HG03442 (cell line): Measurements from ENCODE around the gene SCYGR3.

Experiments used
- ATAC-seq: cut with Tn5 transposase; IDR thresholded peaks from one replicate; pipeline ENCODE4 v1.9.1; 2021; ENCODE audit warnings: mild to moderate bottlenecking, moderate library complexity; ENCODE audit not compliant: unreplicated experiment

SCYGR3 gene, protein sequence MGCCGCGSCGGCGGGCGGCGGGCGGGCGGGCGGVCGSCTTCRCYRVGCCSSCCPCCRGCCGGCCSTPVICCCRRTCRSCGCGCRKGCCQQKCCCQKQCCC

GRCh38 chr2:227614740-227615139 lies at the start of gene SCYGR3:
Gene SCYGR3 (minus strand): TSS chr2:227614840. CDS start chr2:227614840, 0 bp downstream.
- ATAC-seq: no peak

GRCh38 chr2:227661827-227662226 lies 47.2 kb upstream of the SCYGR3 start:
- ATAC-seq: no peak

DNA sequence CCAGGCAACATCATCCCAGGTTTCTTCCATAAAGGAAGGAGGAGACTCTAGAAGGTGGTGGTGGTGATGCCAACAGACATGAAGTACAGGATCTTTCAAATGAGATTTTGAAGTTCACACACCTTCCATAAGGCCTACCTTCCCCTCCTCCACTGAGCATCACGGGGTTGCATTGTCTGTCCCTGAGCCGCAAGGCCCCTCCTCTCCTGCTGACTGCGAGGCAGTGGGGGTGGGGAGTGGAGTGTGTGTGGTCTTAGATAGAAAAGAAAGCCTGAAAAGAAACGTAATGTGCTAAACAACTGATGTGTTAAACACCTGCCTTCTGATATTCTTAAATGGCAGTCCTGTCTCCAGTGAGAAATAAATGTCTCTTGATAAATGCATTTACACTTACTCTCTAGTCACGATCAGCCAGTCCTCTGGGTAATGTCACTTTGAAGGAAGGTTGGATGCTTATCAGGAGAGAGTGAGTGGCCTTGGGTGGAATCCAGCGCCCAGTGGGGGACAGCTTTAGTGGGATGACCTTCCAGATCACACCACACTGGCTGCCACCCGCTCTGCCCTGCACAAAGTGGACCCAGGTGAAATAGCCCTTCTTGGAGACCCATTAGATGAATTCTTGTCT lies 46.5 kb upstream of the SCYGR3 start:
- ATAC-seq: no peak

DNA sequence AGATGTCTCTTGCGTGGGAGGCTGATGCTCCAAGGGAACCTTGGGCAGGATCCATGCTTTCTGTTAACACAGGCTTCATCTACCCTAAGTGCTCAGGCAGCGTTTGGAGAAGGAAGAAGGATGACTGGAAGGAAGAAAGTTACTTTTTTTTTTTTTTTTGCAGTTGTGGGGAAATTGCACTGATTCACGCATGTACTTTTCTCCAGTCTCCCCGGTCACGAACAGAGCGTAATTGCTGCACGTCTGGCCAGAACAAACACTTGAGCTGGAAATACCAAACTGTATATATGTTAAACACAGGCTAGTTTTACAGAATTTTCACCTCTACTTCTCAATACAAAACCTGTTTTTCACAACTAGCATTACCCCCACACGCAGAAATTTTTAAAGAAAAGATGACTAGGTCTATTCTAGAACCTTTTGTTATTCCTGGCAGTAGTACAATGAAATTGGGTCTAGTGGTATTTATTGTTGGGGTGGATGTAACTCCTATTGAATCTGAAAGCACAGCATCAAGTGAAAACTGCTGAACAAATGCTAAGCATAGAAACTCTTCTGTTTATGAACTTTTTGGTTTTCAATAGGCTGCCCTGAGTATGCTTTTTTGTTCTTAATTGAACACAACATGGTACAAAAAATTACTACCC lies 42.7 kb upstream of the SCYGR3 start:
- no peak for ATAC-seq

DNA sequence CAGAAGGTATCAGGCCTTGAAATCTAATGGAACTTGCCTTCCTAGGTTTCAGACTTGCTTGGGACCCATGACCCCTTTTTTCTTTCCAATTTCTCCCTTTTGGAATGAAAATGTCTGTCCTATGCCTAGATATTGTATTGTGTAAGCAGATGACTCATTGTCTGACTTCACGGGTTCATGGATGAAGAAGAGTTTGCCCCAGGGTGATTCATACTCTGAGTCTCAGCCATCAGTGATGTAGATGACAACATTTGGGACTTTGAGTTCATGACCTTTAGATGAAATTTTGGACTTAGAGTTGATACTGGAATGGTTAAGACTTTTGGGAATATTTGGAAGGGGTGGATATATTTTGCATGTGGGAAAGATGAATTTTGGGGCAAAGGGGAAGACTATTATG lies 40.8 kb upstream of the SCYGR3 start:
- ATAC-seq: peak; percentile 56

- ATAC-seq: no peak
These were observed 39.8 kb upstream of the SCYGR3 start for GRCh38 chr2:227654426-227654825.

DNA sequence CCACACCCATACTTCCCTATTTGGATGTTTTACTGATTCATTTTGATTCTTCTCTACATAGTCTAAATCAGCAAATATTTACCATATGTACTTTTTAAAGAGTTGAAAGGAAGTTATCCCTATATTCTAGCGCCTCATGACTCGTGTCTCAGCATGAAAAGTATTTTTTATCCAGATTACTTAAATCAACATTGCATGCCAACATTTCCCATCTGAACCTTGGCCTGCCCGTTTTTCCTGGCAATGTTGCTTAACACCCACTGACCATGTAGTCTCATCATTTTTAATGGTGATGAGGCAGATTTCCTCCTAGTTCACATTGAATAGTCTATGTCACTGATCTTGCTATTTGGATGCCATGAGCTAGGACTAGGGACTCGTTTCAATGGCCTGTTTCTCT lies 38.8 kb upstream of the SCYGR3 start:
- ATAC-seq: no peak

GRCh38 chr2:227643990-227644551 lies 29.4 kb upstream of the SCYGR3 start:
- no peak for ATAC-seq

DNA sequence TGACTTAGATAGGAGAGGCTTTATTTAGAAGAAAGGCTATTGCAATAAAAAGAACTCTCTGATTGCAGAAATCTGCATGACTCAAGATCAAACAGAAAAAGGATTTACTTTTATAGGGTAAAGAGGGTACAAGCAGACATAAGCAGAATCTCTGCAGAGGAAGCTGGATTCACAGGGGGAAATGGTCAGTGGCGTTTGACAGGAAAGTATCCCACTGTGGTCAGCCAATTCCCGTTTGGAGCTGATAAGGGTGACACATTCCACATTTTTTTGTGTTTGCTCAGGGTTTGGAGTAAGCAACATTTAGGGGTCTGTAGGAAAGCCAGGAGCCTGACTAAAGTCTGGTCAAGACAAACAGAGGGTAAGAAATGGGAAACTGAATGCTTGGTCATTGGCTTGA lies 28.0 kb upstream of the SCYGR3 start:
- no peak for ATAC-seq

- ATAC-seq: no peak
These were observed 19.6 kb upstream of the SCYGR3 start for GRCh38 chr2:227634201-227634600.

DNA sequence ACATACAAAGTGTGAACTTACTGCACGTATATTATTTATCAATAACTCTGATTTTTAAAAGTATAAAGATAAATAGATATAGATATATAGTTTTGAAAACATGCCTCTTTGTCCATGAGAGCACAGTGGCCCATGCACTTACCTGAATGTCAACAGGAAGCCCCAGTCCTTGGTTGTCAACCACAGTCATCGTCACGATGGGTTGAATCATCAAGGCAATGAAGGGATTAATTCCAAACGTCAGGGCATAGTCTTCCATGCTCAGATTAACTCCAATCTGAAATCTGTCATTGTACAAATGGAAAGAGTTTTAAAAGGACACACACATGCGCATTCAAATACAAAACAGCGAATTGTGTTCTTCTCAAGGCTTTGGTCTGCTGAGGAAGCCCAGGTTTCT lies 18.2 kb upstream of the SCYGR3 start:
- ATAC-seq: no peak

DNA sequence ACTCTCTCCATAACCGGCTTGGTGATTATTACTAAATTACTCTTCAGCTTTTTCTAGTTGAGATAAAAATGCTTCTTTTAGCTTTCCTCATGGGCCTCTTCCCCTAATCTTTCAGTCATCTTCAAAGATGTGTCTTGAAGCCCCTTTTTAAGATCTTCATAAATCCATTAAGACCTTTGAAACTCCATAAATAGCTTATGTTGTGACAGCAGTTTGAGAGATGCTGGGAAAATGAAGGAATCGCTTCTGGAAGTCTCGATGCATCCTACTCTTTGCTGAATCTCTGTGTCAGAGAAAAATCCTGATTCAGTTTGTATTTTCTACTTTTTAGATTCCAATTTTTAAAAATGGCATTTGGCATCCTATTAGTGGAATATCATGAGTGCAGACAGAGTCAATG lies 15.7 kb upstream of the SCYGR3 start:
- no peak for ATAC-seq

DNA sequence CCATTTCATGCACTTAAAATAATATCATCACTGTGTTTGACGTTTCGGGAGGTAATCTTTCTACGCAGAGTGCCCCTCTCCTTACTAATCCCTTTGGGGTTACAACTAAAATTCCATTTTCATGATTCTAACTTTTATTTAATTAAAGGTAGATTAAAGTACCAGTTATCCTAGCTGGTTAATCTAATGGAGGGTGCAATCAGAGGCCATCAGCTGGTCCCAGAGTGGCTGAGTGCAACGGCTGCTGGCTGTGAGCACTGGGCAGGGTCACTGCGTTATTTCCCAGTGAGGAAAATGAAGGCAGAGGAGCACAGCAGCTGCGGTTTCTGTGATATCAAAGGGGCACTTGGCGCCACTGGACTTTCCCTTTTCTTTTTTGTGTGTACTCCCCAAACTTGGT lies 14.8 kb upstream of the SCYGR3 start:
- no peak for ATAC-seq

DNA sequence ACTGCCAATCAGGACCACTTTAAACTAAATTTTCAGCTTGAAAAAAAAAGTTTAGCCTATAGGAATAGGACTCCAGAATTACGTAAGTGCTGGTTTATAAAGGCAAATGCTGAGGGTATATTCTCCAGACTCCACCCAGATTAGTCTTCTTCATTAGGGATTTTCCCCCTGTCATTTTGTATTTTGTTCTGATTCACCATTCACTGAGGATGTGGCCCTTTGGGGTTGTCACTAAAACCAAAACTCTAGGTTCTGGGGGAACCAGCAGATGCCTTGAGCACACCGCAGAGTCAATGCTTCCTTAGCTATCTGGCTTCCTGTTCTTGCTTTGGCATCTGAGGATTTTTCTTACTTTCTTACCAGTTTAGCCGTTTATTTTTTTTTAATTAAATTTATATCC lies 13.1 kb upstream of the SCYGR3 start:
- peak; percentile 99 for ATAC-seq

DNA sequence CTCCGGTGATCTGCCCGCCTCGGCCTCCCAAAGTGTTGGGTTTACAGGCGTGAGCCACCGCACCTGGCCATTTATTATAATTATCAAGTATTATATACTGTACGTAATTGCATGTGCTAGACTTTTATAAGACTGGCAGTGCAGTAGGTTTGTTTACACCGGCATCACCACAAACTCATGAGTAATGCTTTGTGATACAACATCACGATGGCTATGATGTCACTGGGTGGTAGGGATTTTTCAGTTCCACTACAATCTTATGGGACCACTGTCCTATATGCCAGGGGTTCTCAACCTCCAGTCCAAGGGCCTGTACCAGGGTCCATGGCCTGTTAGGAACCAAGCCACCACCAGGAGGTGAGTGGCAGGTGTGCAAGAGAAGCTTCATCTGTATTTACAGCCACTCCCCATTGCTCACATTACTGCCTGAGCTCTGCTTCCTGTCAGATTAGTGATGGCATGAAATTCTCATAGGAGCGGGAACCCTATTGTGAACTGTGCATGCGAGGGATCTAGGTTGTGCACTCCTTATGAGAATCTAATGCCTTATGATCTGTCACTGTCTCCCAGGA lies 12.0 kb upstream of the SCYGR3 start:
- no peak for ATAC-seq

GRCh38 chr2:227625420-227625819 lies 10.8 kb upstream of the SCYGR3 start:
- no peak for ATAC-seq

- no peak for ATAC-seq
These were observed 8.6 kb upstream of the SCYGR3 start for GRCh38 chr2:227623226-227623625.

GRCh38 chr2:227617316-227618230 lies 2.9 kb upstream of the SCYGR3 start, which contains the start of gene SCYGR4:
Gene SCYGR4 (plus strand): TSS chr2:227617498. CDS start chr2:227617498, 0 bp downstream.
- ATAC-seq: no peak

DNA sequence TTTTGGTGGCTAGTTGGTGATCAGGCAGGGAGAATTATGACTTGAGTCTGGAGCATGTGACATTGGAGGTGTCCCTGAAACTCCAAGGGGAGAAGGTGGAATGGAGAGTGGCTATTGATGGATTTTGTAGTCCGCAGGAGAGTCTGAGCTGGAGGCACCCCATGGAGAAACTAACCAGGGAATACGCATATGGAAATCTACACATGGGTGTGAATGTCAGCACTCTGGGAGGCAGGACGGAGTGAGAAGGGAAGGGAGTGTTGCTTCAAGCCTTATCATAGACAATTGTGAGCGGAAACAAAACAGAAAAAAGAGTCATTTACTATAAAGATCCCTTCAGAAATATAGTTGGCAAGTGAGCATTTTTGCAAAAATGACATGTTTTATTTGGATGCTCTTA lies 2.0 kb upstream of the SCYGR3 start:
- no peak for ATAC-seq

DNA sequence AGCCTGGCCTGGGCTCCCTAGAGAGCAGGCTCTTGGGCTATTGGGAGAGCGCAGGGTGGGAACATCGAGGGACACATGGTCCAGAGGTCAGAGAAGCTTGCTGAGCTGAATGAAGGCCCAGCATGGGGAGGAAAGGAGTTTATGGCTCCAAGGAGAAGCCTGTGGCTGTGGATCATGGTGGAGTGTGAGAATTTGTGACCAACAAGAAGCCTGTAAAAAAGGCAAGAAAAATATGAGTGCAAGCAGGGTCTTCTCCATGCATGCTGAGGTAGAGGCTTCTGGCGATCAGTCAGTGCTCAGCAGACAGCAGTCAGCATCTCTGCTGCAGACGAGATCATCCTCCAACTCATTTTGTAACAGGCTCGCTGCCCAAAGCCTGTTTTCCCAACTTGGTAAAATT lies 1.3 kb upstream of the SCYGR3 start:
- ATAC-seq: no peak

- ATAC-seq: no peak
These were observed 541 bp upstream of the SCYGR3 start for GRCh38 chr2:227615181-227615580.
